Activated T-cell treated with anti-CD3 and anti-CD28 coated beads, Interleukin-2, amount 50 U/mL, for 72 hours (primary cell): ENCODE measurements around the gene OLIG2. TPM values are rescaled to one million over a fixed set of nuclear protein-coding genes. Genes with fewer than 3 reads are reported as not detected.

ENCODE experiments used
- ATAC-seq, 2 donors: fragments of 150-1000 bp; cut with Tn5 transposase; replicated peaks in 1 of 2; 2 replicates each; pipeline ENCODE4 v1.10.0; 2021; ENCODE audit warnings: moderate library complexity in 2 of 2, mild to moderate bottlenecking in 1 of 2
- DNase-seq, 2 donors: peaks; one replicate each; pipeline ENCODE4 v3.0.0; 2021 to 2022; ENCODE audit warnings: mixed read lengths in 1 of 2
- H3K27ac Mint-ChIP-seq: one replicate; pipeline ENCODE4 v1.8.0; 2022; ENCODE audit warnings: mild to moderate bottlenecking, moderate library complexity, mixed read lengths
- H3K27me3 Mint-ChIP-seq: one replicate; pipeline ENCODE4 v1.8.0; 2022; ENCODE audit warnings: low read depth, mixed read lengths
- H3K36me3 Mint-ChIP-seq, 2 donors: one replicate each; pipeline ENCODE4 v1.8.0; 2022; ENCODE audit warnings: mixed read lengths in 2 of 2, mild to moderate bottlenecking in 1 of 2; ENCODE audit not compliant: insufficient read depth in 2 of 2
- H3K4me1 Mint-ChIP-seq: one replicate; pipeline ENCODE4 v1.8.0; 2022; ENCODE audit warnings: low read depth, mixed read lengths
- H3K4me3 Mint-ChIP-seq, 2 donors: one replicate each; pipeline ENCODE4 v1.8.0; 2022; ENCODE audit warnings: mild to moderate bottlenecking in 2 of 2, mixed read lengths in 2 of 2, moderate library complexity in 2 of 2
- H3K9me3 Mint-ChIP-seq, 2 donors: one replicate each; pipeline ENCODE4 v1.8.0; 2022; ENCODE audit warnings: mixed read lengths in 2 of 2
- total RNA-seq, 2 donors: library from RNA; stranded (reverse); gene quantifications; one replicate each; pipeline ENCODE4 v1.2.3, GENCODE V29; 2022

Gene OLIG2
- total RNA-seq, 2 donors from 2014 or later = not detected

- Mint-ChIP-seq H3K4me3 (no peak overlapping the region), H3K27me3 (peaks cover 70% of the 10 kb centered on the region), H3K4me1 (peaks cover 30% of the 10 kb centered on the region), H3K27ac (no peak overlapping the region), H3K36me3 (no peaks in the 10 kb centered on the region), H3K9me3 (no peaks in the 10 kb centered on the region)
- DNase-seq = no peak
- ATAC-seq = no peak
Measured at GRCh38 chr21:33030633-33031032, 4.9 kb downstream of the OLIG2 start.

GRCh38 chr21:33031152-33031911, 5.6 kb downstream of the OLIG2 start:
- no peaks in the 10 kb centered on the region for H3K36me3 Mint-ChIP-seq
- H3K9me3 Mint-ChIP-seq = no peaks in the 10 kb centered on the region
- H3K4me1 Mint-ChIP-seq = peaks cover 26% of the 10 kb centered on the region
- peaks cover 63% of the 10 kb centered on the region for H3K27me3 Mint-ChIP-seq
- no peak for ATAC-seq
- H3K27ac Mint-ChIP-seq = no peak overlapping the region
- no peak for DNase-seq
- H3K4me3 Mint-ChIP-seq = no peak overlapping the region

GRCh38 chr21:33032434-33033047, 6.8 kb downstream of the OLIG2 start:
- H3K36me3 Mint-ChIP-seq = no peaks in the 10 kb centered on the region
- peaks cover 63% of the 10 kb centered on the region for H3K27me3 Mint-ChIP-seq
- H3K27ac Mint-ChIP-seq = no peak overlapping the region
- H3K9me3 Mint-ChIP-seq = no peaks in the 10 kb centered on the region
- DNase-seq = no peak
- ATAC-seq = no peak
- H3K4me3 Mint-ChIP-seq = no peak overlapping the region
- peaks cover 28% of the 10 kb centered on the region for H3K4me1 Mint-ChIP-seq

GRCh38 chr21:33033094-33033951, 7.6 kb downstream of the OLIG2 start:
- no peak for ATAC-seq
- Mint-ChIP-seq H3K27me3 (peaks cover 62% of the 10 kb centered on the region), H3K4me1 (peaks cover 25% of the 10 kb centered on the region), H3K36me3 (no peaks in the 10 kb centered on the region), H3K9me3 (no peaks in the 10 kb centered on the region), H3K27ac (no peak overlapping the region), H3K4me3 (no peak overlapping the region)
- no peak for DNase-seq

- peaks cover 61% of the 10 kb centered on the region for H3K27me3 Mint-ChIP-seq
- no peak overlapping the region for H3K27ac Mint-ChIP-seq
- peaks cover 18% of the 10 kb centered on the region for H3K4me1 Mint-ChIP-seq
- no peaks in the 10 kb centered on the region for H3K9me3 Mint-ChIP-seq
- no peak overlapping the region for H3K4me3 Mint-ChIP-seq
- no peaks in the 10 kb centered on the region for H3K36me3 Mint-ChIP-seq
- DNase-seq = no peak
- no peak for ATAC-seq
Measured at GRCh38 chr21:33033961-33034413, 8.3 kb downstream of the OLIG2 start.

GRCh38 chr21:33035147-33035546, 9.4 kb downstream of the OLIG2 start:
- DNase-seq (no peak), ATAC-seq (no peak)
- Mint-ChIP-seq H3K27me3 (peaks cover 49% of the 10 kb centered on the region), H3K36me3 (no peaks in the 10 kb centered on the region), H3K27ac (no peak overlapping the region), H3K4me3 (no peak overlapping the region), H3K4me1 (peaks cover 13% of the 10 kb centered on the region), H3K9me3 (no peaks in the 10 kb centered on the region)

GRCh38 chr21:33036430-33037162, 10.9 kb downstream of the OLIG2 start:
- ATAC-seq = peak; percentile 91 to 93
- Mint-ChIP-seq H3K36me3 (no peaks in the 10 kb centered on the region), H3K4me1 (peaks cover 13% of the 10 kb centered on the region), H3K9me3 (no peaks in the 10 kb centered on the region), H3K4me3 (peak overlapping the region; percentile 15 to 41), H3K27ac (no peak overlapping the region), H3K27me3 (peaks cover 41% of the 10 kb centered on the region)
- peak; percentile 44 for DNase-seq

- peaks cover 13% of the 10 kb centered on the region for H3K4me1 Mint-ChIP-seq
- no peaks in the 10 kb centered on the region for H3K9me3 Mint-ChIP-seq
- no peak for DNase-seq
- H3K27ac Mint-ChIP-seq = no peak overlapping the region
- H3K4me3 Mint-ChIP-seq = no peak overlapping the region
- peaks cover 32% of the 10 kb centered on the region for H3K27me3 Mint-ChIP-seq
- no peaks in the 10 kb centered on the region for H3K36me3 Mint-ChIP-seq
- no peak for ATAC-seq
Measured at GRCh38 chr21:33037501-33037900, 11.8 kb downstream of the OLIG2 start.

GRCh38 chr21:33039536-33039935, 13.8 kb downstream of the OLIG2 start:
- Mint-ChIP-seq H3K4me3 (no peak overlapping the region), H3K36me3 (no peaks in the 10 kb centered on the region), H3K27ac (no peak overlapping the region), H3K27me3 (peaks cover 37% of the 10 kb centered on the region), H3K4me1 (peaks cover 13% of the 10 kb centered on the region), H3K9me3 (no peaks in the 10 kb centered on the region)
- no peak for DNase-seq
- ATAC-seq = no peak

- no peak overlapping the region for H3K4me3 Mint-ChIP-seq
- no peak for ATAC-seq
- no peak overlapping the region for H3K27ac Mint-ChIP-seq
- peaks cover 13% of the 10 kb centered on the region for H3K4me1 Mint-ChIP-seq
- H3K9me3 Mint-ChIP-seq = no peaks in the 10 kb centered on the region
- no peaks in the 10 kb centered on the region for H3K36me3 Mint-ChIP-seq
- no peak for DNase-seq
- peaks cover 42% of the 10 kb centered on the region for H3K27me3 Mint-ChIP-seq
Measured at GRCh38 chr21:33040215-33040614, 14.5 kb downstream of the OLIG2 start.

GRCh38 chr21:33041981-33042380, 16.2 kb downstream of the OLIG2 start:
- Mint-ChIP-seq H3K4me1 (peaks cover 4% of the 10 kb centered on the region), H3K27ac (no peak overlapping the region), H3K36me3 (no peaks in the 10 kb centered on the region), H3K4me3 (no peak overlapping the region), H3K27me3 (peaks cover 51% of the 10 kb centered on the region), H3K9me3 (no peaks in the 10 kb centered on the region)
- ATAC-seq (no peak), DNase-seq (no peak)

GRCh38 chr21:33042812-33043211, 17.1 kb downstream of the OLIG2 start:
- Mint-ChIP-seq H3K27ac (no peak overlapping the region), H3K27me3 (peaks cover 50% of the 10 kb centered on the region), H3K4me1 (no peaks in the 10 kb centered on the region), H3K4me3 (no peak overlapping the region), H3K36me3 (no peaks in the 10 kb centered on the region), H3K9me3 (no peaks in the 10 kb centered on the region)
- DNase-seq = no peak
- ATAC-seq = no peak
